Measurements from ENCODE around the gene FHIT.

The FHIT gene

DNA sequence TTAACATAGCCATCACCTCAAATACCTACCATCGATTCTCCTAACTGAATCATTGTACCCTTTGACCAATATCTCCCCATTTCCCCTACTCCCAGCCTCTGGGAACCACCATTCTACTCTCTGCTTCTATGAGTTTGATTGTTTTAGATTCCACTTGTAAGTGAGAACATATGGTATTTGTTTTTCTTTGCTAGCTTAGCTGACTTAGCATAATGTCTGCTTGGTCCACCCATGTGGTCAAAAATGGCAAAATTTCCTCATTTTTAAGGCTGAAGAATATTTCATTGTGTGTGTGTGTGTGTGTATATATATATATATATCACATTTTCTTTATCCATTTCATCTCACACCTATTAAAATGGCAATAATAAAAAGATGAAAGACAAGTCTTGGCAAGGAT is 469.3 kb downstream of the FHIT start:
- in situ Hi-C loops (cut with MboI; ENCODE audit: low sequenced_read_pairs) = no loop called here

DNA sequence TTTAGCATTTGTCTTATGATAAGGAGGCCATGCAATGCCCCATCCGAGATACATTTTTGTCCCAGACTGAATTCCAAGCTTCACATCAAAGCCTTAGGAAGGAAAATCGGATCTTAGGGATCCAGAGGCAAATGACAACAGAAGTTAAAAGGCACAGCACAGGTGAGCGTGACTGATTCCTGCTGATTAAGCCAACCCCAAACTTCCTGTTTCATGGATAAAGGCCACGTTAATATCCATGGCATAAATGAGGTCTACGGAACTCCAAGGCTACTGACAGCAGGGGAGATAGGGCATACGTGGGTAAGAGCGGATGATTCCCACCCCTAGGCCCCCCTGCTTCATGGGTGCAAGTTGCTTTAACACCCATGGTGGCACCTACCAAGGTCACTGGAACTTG is 471.6 kb downstream of the FHIT start:
- in situ Hi-C loops (cut with MboI; ENCODE audit: low sequenced_read_pairs) = no loop called here

DNA sequence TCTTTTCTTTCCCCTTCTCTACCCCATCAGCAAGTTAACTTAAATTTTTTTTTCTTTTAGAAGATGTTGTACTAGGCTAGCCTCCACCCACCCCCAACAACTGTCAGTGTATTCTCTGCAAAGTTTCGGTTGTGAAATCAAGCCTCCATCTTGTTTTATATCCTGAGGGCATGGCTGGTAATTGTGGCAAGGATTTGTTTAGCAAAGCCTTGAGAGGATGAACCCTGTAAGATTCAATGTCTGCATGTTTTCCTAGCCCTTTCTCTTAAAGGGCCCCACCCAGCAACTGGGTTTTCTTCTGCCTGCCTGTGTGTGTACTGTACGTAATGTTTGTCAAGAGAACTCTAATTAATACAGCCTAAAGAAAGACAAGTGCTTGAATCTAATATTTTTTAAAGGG is 475.3 kb downstream of the FHIT start:
- in situ Hi-C loops (cut with MboI; ENCODE audit: low sequenced_read_pairs) = no loop called here

DNA sequence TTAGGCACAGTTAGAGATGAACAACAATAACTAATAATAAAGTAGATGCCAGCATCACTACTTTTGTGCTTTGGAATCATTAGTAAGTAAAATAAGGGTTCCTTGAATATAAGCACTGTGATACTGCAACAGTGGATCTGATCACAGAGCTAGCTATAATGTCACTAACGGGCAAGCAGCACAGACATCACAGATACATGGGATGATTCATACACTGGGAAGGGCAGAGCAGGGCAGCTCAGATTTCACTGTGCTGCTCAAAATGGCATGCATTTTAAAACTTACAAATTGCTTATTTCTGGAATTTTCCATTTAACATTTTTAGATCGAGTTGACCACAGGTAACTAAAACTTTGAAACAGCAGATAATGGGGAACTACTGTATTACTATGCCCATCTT is 476.6 kb downstream of the FHIT start:
- in situ Hi-C loops (cut with MboI; ENCODE audit: low sequenced_read_pairs) = no loop called here

DNA sequence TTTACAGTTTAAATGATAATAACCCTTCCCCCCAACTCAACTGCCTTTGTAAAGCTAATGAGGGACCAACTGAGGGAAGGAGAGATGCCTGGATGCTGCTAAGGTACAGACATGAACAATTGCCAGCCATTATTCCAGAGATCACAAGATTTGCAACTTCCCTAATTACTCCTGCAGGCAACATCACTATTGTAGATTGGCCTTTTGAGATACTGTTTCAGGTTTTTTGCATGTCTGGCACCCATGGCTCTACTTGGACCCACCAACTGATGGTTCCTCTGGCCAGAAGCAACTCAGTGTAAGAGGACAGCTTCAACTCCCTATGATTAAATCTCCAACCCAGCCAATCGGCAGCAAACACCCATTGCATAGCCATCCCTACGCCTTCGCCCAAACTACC is 478.7 kb downstream of the FHIT start:
- in situ Hi-C loops (cut with MboI; ENCODE audit: low sequenced_read_pairs) = no loop called here

DNA sequence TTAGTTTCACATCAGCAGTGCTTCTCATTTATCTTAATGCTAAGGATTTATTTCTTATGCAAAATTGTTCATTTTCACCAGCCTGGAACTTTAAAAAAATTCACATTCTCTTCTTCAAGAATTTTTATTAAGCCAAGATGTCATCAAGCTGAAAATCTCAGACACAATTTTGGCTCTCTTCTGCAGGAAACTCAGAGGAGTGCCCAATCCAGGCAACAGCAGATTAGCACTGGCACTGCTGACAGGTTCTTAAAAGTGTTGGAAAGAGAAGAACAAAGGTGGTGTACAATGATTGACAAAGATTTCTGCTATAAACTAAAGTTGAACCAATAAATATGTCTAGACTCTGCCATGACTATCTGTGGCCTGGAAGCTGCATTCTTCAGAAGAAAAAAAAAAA is 479.5 kb downstream of the FHIT start:
- in situ Hi-C loops (cut with MboI; ENCODE audit: low sequenced_read_pairs) = no loop called here

DNA sequence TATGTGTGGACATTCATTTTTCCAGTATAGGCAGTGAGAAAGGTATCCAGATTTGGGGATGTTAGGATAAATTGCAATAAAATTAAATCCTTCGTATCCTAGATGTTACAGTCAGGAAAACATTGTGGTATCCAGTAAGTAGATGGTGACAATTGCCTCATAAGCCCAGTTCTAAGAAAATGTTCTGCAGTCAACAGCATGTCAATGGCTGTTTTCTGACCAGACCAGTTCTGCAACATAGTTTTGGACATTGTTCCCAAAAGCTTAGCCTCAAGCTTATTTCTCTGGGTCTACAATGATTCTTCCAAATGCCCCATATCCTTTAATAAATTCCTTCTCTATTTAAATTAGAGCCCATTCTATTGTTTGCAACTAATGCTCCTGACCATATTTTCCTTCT is 480.7 kb downstream of the FHIT start:
- in situ Hi-C loops (cut with MboI; ENCODE audit: low sequenced_read_pairs) = no loop called here

DNA sequence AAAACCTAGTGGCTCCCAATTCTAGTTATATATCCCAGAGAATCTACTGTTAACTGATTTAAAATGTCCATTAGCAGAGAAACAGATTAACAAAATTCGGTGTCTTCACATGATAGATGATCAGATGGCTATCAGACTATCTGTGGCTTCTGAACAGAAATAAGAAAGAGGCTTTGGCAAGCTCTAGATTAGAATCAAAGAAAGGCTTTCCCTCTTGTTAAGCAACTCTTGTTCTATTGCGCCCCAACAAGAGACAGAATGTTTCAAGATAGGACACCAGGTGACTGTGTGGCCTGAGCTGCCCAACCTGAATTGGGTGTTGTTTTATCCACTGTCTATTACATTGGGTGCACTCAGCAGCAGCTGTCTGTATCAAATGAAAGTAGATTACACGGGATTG is 483.7 kb downstream of the FHIT start:
- in situ Hi-C loops (cut with MboI; ENCODE audit: low sequenced_read_pairs) = no loop called here

DNA sequence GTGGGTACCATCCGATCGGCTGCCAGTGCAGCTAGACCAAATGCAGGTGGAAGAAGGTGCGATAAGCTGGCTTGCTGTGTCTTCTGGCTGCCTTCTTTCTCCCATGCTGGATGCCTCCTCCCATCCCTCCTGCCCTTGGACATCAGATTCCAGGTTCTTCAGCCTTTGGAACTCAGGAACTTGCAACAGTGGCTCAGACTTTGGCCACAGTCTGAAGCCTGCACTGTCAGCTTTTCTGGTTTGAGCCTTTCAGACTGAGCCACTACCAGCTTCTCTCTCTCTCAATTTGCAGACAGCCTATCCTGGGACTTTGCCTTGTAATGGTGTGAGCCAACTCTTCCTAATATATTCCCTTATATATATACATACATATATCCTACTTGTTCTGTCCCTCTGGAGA is 485.5 kb downstream of the FHIT start:
- in situ Hi-C loops (cut with MboI; ENCODE audit: low sequenced_read_pairs) = no loop called here

DNA sequence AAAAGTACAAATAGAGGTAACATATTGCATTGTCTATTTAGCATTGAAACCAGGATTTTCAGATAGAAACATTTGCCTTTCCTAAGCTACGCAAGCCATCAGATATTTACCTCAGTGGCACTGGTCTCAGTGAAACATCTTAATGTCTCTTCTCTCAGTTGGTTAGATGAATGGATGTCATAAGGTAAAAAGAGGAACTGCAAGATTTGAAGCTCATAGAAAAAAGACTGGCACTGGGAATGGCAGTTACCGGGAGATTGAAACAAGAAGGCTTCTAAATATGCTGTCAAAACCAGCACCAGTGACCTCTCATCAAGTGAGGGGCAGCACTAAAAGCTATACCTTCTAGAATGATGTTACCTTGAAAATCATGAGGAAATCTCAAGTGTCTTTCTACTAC is 486.4 kb downstream of the FHIT start:
- in situ Hi-C loops (cut with MboI; ENCODE audit: low sequenced_read_pairs) = no loop called here

DNA sequence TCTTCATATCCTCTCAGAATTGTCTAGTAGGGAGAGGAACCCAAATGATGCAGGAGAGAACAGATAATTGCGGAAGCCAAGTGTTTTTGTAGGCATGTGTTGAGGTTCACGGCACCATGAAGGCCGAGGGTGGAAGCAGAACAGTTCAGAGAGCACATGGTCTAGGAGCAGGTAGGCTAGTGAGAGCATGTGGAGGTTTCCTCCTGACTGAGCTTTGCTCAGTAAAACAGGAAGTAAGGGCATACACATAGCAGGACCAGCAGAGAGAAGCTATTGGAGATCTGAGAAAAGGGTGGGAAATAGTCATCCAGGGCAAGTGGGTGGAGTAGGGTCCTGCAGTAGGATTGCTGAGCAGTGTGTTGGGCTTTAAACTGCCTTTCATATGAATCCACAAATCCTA is 491.1 kb downstream of the FHIT start:
- in situ Hi-C loops (cut with MboI; ENCODE audit: low sequenced_read_pairs) = no loop called here

DNA sequence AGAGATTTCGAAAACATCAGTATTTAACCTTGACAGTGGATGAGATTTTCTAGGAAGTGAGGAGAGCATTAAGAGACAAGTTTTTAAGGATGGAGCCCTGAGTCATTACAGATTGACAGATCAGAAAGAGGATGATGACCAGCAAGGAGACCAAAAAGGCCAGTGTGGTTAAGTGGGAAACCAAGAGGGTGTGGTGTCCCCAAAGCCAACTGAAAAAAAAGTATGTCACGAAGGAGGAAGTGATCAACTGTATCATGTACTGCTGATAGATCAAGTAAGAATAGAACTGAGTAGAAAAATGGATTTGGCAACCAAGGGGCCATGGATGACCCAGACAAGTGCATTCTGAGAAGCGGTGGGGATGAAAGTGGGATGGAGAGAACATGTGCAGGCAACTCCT is 491.8 kb downstream of the FHIT start:
- in situ Hi-C loops (cut with MboI; ENCODE audit: low sequenced_read_pairs) = no loop called here

DNA sequence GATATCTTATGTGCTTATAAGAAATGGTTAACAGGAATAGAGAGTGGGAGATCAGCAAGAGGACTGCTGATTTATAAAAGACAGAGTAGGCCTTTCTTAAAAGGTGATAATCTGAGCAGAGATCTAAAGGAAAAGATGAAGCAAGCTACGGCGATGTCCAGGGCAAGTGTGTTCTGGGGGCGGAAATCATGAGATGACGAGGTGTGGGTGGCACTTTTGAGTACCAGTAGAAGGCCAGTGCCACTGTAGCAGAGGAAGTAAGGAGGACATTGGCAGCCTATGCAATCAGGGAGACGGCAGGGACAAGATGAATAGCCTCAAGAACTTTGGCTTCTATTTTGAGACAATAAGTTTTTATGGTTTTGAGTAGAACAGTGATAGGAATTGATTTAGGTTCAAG is 492.4 kb downstream of the FHIT start:
- in situ Hi-C loops (cut with MboI; ENCODE audit: low sequenced_read_pairs) = no loop called here

DNA sequence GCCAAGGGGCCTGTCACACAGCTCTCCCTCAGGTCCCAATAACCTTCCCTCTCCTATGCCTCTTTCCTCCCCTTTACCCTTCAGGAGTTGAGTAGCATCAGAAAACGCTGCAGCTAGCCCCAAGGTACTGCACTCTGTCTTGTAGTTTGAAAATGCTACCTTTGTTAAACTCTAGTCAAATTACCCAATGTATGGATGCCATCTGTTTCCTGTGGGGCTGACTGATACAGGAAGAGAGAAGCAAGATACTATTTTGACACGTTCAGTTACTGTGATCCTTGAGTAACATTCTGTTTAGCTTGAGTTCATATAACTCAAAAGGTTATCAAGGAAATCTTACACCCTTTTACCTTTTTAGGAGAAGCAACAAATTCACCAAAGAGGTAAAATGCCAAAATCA is 493.1 kb downstream of the FHIT start:
- in situ Hi-C loops (cut with MboI; ENCODE audit: low sequenced_read_pairs) = no loop called here

DNA sequence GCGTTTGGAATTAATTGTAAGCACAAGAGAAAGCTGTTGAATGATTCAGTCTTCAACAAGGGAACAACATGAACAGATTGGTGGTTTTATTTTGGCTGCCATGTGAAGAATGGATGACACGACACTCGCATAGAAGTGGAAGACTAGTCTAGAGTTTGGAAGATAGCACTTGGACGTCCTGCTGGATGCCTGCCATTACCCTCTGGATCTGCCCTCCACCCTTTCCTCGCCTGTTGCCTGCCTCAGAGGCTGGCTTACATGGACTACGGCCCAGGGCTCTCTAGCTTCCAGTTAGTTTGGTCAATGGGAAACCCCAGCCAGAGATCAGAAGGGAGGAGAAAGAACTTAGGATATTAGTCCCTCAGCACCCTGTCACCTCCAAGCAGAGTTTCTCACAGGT is 493.5 kb downstream of the FHIT start:
- in situ Hi-C loops (cut with MboI; ENCODE audit: low sequenced_read_pairs) = no loop called here

DNA sequence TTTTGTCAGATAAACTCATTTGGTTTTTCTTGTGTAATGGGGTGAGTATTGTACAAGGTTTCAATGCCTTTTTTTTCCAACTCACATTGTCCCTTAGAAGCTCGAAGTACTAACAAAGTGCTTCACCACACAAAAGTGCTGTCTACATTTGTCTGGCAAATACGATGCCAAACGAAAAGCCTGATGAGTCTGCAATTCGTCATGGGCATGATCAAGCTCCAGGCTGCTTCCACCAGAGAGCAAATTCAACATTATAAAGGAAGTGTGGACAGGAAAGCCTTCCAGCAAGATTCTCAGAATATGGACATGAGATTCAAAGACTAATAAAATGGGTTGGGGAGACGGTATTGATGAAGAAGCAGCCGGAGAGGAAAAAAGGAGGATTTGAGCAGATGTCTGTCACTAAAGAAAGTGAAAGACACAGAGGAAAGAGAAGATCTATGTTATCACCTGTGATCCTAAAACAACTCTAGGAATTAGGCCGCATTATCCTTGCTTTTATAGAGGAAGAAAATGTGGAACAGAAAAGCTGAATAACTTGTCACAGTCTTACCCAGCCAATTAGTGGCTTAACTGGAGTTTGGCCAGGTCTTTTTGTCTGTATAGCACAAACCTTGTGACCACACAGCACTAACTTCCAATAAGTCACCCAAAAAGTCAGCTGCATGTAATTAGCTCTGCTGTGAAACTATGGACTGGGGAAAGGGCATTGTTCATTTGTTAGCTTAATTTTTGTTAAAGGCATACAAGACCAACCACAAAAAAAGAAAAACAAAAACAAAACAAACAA is 494.8 kb downstream of the FHIT start:
- in situ Hi-C loops (cut with MboI; ENCODE audit: low sequenced_read_pairs) = no loop called here

DNA sequence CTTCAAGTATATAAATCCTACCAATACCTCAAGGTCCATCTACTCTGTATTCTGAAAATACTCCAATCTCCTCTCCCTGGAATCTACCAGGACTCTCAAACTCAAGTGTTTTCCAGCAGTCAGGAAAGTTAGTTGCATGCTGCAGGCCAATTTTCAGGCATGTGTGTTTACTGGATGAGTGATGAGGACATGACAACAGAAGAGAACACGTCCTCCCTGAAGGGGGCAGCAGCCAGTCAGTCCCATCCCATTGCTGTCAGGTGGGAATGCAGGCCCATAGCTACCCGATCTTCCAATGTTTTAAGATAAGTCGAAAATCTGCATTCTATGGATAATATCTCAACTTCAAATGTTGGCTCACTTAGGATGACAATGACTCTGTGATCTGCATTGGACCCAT is 496.2 kb downstream of the FHIT start:
- in situ Hi-C loops (cut with MboI; ENCODE audit: low sequenced_read_pairs) = no loop called here

DNA sequence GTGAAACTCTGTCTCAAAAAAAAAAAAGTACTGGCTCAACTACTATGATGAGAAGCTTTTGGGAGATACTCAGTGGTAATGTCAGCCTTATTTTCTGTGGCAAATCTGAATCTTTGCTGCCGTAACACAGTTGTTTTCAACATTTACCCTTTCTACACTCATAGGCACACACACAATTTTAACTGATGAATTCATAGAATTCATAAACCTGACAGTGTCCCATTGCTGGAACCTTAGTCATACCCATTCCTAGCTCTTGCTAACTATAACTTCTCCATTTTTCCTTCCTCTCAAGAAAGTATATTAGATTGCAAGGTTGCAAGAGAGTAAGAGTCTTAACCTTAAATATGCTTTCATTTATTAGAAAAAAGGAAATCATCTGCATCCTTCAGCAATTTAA is 496.6 kb downstream of the FHIT start:
- in situ Hi-C loops (cut with MboI; ENCODE audit: low sequenced_read_pairs) = no loop called here

DNA sequence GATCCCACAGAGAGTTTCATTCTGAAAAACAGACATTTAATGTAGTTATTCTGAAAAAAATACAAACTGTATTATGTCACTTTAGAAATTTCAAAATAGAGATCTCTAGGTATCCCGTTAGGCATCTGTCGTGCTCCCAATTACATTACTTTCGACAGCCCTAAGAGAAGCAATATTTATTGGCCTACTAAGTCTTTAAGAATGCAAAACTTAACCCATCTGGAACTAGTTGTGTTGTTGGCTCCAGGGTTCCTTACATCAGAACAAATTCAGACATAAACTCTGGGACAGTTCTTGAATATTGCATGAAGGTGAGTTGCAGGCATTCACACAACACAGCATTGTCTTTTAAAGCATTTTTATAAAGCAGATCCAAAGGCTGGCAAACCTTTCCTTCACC is 498.4 kb downstream of the FHIT start:
- in situ Hi-C loops (cut with MboI; ENCODE audit: low sequenced_read_pairs) = no loop called here

DNA sequence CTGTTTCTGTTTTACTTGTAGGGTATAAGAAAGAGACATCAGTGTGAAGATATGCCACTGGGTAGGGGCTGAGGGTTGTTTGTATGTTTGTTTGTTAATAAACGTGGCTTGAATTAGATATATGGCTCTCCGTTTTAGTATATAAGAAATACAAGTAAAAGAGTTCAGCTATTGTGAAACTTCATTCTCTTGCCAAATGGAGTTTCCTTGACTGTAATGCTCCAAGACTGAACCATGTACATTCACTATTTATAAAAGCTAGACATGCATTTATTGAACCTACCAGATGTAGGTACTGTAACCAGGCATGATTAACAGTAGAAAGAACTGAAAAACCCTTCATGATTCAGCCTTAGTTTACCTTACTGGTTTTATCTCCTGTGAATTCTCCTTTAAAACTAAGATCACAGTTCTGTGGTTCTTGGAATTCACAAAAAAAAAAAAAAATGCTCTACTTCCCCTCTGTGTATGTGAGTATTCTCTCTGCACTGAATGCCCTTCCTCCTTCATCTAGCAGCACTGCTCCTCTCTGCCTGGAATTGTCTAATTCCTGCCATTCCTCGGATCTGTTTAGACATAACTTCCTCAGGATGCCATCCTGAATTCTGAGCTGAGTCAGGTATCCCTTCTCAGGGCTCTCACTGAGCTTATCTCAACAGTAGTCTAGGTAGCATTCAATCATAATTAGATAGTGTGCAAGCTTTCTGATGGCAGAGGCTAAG is 504.4 kb downstream of the FHIT start:
- in situ Hi-C loops (cut with MboI; ENCODE audit: low sequenced_read_pairs) = no loop called here

DNA sequence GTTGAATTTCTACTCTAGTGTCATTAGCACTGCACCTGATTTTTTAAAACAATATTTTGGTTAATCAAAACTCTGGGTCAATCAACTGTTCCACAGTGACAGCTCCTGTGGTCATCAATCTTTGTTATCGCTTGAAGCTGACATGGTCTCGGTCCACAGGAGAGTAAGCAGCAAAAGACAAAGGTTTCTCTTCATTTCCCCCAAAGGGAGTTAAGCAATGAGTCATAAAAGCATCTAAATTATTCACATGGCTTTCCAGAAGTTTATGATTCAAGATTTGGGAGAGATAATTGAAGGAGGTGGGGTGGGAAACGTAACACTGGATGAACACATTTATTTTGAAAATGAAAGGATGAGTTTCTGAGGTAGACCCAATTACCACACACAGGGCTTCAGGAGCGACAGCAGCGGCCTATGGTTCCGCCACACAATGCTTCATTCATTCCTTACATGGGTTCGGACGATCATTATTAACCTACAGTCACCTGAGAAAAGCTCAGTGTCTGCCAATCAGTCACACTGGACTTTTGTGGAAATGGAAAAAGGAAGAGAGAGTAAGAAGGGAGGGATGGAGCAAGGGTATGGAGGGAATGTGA is 505.1 kb downstream of the FHIT start:
- in situ Hi-C loops (cut with MboI; ENCODE audit: low sequenced_read_pairs) = no loop called here

DNA sequence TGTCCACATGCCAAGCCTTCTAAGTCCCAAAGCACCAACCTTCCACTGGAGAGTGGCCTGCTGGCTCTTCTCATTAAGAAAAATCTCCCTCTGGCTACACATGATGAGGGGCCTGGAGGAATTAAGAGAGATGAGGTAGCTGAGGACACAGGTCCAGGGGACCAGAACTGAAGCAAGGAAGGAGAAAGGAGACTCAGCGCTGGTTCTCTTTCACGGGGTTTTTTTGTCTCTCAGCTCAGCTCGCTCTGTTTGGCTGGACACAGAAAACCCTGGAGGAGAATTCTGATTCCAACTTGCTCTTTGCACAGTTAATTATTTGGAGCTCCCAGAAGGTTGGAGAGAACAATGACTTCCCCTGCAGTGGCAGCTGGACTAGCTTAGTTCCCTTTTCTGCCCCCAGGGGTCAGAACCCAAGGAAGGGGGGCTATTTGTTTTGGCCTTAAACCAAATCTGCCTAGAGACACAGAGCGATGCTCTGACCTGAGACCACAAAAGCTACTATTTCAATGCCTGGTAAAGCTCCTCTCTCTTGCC is 507.6 kb downstream of the FHIT start:
- in situ Hi-C loops (cut with MboI; ENCODE audit: low sequenced_read_pairs) = no loop called here

Measured in HL-60/S4 treated with phorbol 12-myristate 13-acetate at 8.2 ng/mL for 4 days and 3 days (cell line).